Measurements from ENCODE around the gene TPM2. TPM values are rescaled to one million over a fixed set of nuclear protein-coding genes. Genes with fewer than 3 reads are reported as not detected.

The TPM2 gene
- total and polyA plus RNA-seq, 9 of the 15 experiments (the other 6 are each of a cell fraction or from before 2014, with no cell fraction given): 0.28 to 16.1 (median 4.5) TPM

DNA sequence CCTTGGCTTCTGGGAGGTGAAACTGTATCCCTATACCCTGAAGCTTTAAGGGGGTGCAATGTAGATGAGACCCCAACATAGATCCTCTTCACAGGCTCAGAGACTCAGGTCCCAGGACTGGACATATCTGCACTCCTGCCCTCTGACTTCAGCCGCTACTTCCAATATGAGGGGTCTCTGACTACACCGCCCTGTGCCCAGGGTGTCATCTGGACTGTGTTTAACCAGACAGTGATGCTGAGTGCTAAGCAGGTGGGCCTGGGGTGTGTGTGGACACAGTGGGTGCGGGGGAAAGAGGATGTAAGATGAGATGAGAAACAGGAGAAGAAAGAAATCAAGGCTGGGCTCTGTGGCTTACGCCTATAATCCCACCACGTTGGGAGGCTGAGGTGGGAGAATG lies 10.6 kb downstream of the TPM2 start:
- TF ChIP-seq TSC22D4 (tag; IDR thresholded peaks at IDR 0.05): no peak
- TF ChIP-seq, protein P1, sequence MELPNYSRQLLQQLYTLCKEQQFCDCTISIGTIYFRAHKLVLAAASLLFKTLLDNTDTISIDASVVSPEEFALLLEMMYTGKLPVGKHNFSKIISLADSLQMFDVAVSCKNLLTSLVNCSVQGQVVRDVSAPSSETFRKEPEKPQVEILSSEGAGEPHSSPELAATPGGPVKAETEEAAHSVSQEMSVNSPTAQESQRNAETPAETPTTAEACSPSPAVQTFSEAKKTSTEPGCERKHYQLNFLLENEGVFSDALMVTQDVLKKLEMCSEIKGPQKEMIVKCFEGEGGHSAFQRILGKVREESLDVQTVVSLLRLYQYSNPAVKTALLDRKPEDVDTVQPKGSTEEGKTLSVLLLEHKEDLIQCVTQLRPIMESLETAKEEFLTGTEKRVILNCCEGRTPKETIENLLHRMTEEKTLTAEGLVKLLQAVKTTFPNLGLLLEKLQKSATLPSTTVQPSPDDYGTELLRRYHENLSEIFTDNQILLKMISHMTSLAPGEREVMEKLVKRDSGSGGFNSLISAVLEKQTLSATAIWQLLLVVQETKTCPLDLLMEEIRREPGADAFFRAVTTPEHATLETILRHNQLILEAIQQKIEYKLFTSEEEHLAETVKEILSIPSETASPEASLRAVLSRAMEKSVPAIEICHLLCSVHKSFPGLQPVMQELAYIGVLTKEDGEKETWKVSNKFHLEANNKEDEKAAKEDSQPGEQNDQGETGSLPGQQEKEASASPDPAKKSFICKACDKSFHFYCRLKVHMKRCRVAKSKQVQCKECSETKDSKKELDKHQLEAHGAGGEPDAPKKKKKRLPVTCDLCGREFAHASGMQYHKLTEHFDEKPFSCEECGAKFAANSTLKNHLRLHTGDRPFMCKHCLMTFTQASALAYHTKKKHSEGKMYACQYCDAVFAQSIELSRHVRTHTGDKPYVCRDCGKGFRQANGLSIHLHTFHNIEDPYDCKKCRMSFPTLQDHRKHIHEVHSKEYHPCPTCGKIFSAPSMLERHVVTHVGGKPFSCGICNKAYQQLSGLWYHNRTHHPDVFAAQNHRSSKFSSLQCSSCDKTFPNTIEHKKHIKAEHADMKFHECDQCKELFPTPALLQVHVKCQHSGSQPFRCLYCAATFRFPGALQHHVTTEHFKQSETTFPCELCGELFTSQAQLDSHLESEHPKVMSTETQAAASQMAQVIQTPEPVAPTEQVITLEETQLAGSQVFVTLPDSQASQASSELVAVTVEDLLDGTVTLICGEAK (IDR thresholded peaks at IDR 0.05): no peak
- TF ChIP-seq, protein P1 (CRISPR knock-in tag; IDR thresholded peaks at IDR 0.05): no peak
- no peak for TF ChIP-seq ZEB2 (IDR thresholded peaks at IDR 0.05)
- TF ChIP-seq LARP7 (IDR thresholded peaks at IDR 0.05): no peak
- peaks cover 4 to 9% of the 10 kb centered on the region in 2 experiments; a peak in 4 of 5 replicates for H3K4me1 ChIP-seq (replicated peaks in 1 of 2; ENCODE audit: control insufficient read depth in 2 of 2, insufficient read depth in 2 of 2, low read length in 2 of 2)
- H3K27me3 ChIP-seq (ENCODE audit: control insufficient read depth in 2 of 2, insufficient read depth in 2 of 2, low read length in 2 of 2): no peaks in the 10 kb centered on the region
- no peaks in the 10 kb centered on the region for H3K9me3 ChIP-seq (replicated peaks; ENCODE audit: control insufficient read depth, insufficient read depth, low read depth, low read length)
- no peaks in the 10 kb centered on the region for H4K20me1 ChIP-seq (replicated peaks; ENCODE audit: control insufficient read depth, insufficient read depth, low read length)
- no peak for ATAC-seq
- H3K4me2 ChIP-seq (ENCODE audit: insufficient read depth, low read length): no peak overlapping the region
- intact Hi-C loops (cut with micrococcal nuclease) (no loop called here), in situ Hi-C loops (cut with MboI) (no loop called here)
- CTCF ChIA-PET (ENCODE audit: low intra/inter-chr PET ratio): no interaction called here
- H3K4me3 ChIP-seq: no peak overlapping the region
- H3K9ac ChIP-seq (ENCODE audit: insufficient read depth in 1 of 2, low read depth in 2 of 2, low read length in 2 of 2): no peak overlapping the region
- DNase-seq (ENCODE audit: extremely low read depth in 1 of 4, low spot score in 3 of 4): no peak
- POLR2A ChIA-PET: interaction anchor here (0.7 to 1.9 kb wide), 4 partner anchors 10 to 53 kb away, joined by 3 to 6 read pairs (median 4); partner anchors contain the start of genes ARHGEF39, CREB3, TLN1 and TPM2
- FAIRE-seq: no peak
- 74% methylated on average over 4 of the region's 5 CpGs for WGBS (ENCODE audit: insufficient coverage, low coverage, missing lambda C conversion rate)
- no peak overlapping the region for H3K27ac ChIP-seq (ENCODE audit: extremely low read depth, low read depth, low read length)
- H2AFZ ChIP-seq (ENCODE audit: low read depth, low read length): no peak overlapping the region
- H3K79me2 ChIP-seq (ENCODE audit: control insufficient read depth, insufficient read depth, low read length): no peaks in the 10 kb centered on the region
- no peaks in the 10 kb centered on the region for H3K9me1 ChIP-seq (ENCODE audit: control insufficient read depth, insufficient read depth, low read length)
- H3K36me3 ChIP-seq (ENCODE audit: control insufficient read depth, insufficient read depth, low read length): peaks cover 5% of the 10 kb centered on the region; the same call in 2 of the 3 replicates
- no TSS peak for BruUV-seq (replicated peaks)
